ENCODE results near the gene RPS18.

- TF ChIP-seq MXI1 (IDR thresholded peaks at IDR 0.05; ENCODE audit: low read depth, low read length) (0 out of 2 replicates have a peak, but pooled peaks have one; percentile 5), POLR2AphosphoS5 (IDR thresholded peaks at IDR 0.05; ENCODE audit: low read depth, low read length) (peak; percentile 47; the same call in 1 of the 2 replicates), CTCF (IDR thresholded peaks at IDR 0.05) (no peak), EZH2phosphoT487 (IDR thresholded peaks at IDR 0.05; ENCODE audit: borderline replicate concordance, low read depth) (no peak), TCF12 (IDR thresholded peaks at IDR 0.05) (no peak)
Measured at GRCh38 chr6:33313709-33314514, 42.0 kb downstream of the RPS18 start, which contains the start of gene TAPBP.
